ENCODE data around the gene F2RL2.
"Not testable (repeated sequence)": the region's sequence is repeated elsewhere in the genome, so short reads cannot be mapped to it uniquely, and the experiment has no call there.

The F2RL2 gene

DNA sequence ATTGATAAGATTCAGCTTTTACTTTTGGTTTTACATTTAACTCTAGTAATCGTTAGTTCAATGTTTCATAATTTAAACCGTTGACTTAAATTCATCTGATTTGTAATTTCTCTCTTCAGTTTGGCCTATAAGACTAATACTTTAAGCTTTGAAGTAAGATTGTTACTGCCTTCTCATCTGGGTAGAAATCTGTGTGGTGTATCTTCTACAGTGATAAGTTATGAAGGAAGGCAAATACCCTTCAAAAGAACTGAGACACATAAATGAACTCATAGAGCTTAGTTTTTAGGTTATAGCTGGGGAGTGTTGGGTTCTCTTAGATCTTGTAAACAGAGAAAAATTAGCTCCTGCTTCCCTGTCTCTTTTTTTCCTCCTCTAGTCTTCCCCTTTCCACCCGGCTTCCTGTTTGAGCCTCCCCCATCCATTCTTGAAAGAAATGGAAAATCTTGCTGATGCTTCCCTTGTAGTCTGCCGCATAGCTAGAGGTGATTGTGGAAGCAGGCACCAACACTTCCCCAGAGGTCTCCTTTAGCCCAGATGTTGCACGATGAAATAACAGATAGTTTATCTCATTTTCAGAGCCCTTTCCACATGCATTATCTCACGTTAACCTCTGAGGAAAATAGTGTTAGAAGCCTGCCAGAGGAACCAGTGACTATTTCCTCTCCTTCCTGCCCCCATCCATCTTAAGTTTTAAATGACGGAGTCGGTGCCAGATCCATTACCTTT, 2.0 kb upstream of the F2RL2 start:
- FAIRE-seq (no peak), DNase-seq (ENCODE audit: extremely low spot score, insufficient read length, low read depth) (no peak)

GRCh38 chr5:76622076-76622475, 1.1 kb downstream of the F2RL2 start:
- DNase-seq (ENCODE audit: extremely low spot score, insufficient read length, low read depth) (no peak), FAIRE-seq (no peak)

GRCh38 chr5:76620166-76620565, 3.0 kb downstream of the F2RL2 start:
- no peak for FAIRE-seq
- no peak for DNase-seq (ENCODE audit: extremely low spot score, insufficient read length, low read depth)

GRCh38 chr5:76617675-76618074, 5.5 kb downstream of the F2RL2 start:
- DNase-seq (ENCODE audit: extremely low spot score, insufficient read length, low read depth) (no peak), FAIRE-seq (no peak)

GRCh38 chr5:76617229-76617628, 6.0 kb downstream of the F2RL2 start:
- FAIRE-seq (no peak), DNase-seq (ENCODE audit: extremely low spot score, insufficient read length, low read depth) (no peak)

GRCh38 chr5:76616206-76616605, 7.0 kb downstream of the F2RL2 start:
- DNase-seq (ENCODE audit: extremely low spot score, insufficient read length, low read depth) (no peak), FAIRE-seq (no peak)

GRCh38 chr5:76615759-76616158, 7.4 kb downstream of the F2RL2 start:
- FAIRE-seq (no peak), DNase-seq (ENCODE audit: extremely low spot score, insufficient read length, low read depth) (no peak)

- DNase-seq (ENCODE audit: extremely low spot score, insufficient read length, low read depth) (no peak), FAIRE-seq (no peak)
Observed at GRCh38 chr5:76612942-76613341, 10.3 kb downstream of the F2RL2 start.

DNA sequence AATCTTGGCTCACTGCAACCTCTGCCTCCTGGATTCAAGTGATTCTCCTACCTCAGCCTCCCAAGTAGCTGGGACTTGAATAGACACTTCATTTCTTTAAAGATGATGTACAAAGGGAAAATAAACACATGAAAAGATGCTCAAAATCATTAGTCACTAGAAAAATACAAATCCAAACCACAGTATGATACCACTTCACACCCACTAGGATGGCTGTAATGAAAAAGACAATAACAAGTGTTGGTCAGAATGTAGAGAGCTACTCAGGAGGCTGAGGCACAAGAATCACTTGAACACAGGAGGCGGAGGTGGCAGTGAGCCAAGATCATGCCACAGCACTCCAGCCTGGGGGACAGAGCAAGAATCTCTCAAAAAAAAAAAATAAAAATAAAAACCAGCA, 13.0 kb downstream of the F2RL2 start:
- FAIRE-seq (no peak), DNase-seq (ENCODE audit: extremely low spot score, insufficient read length, low read depth) (no peak)

DNA sequence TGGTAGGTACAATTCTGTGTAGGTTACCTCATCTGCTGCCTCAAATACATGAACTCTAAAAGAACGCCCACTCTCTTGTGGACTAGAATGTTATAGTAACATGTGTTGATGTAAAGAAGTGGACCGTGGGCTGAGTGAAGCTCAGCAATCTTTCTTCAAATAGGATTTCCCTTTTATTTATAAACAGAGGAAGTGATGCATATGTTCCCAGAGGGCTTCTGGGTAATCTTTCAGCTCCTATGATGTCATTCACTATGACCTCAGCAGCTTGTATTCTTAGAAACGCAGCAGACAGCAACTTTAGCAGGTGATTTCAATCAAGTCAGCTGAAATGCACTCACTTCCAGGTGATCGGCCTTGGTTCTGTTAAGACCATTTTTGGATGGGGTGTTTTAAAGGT, 14.4 kb downstream of the F2RL2 start:
- no peak for FAIRE-seq
- DNase-seq (ENCODE audit: extremely low spot score, insufficient read length, low read depth) = no peak

DNA sequence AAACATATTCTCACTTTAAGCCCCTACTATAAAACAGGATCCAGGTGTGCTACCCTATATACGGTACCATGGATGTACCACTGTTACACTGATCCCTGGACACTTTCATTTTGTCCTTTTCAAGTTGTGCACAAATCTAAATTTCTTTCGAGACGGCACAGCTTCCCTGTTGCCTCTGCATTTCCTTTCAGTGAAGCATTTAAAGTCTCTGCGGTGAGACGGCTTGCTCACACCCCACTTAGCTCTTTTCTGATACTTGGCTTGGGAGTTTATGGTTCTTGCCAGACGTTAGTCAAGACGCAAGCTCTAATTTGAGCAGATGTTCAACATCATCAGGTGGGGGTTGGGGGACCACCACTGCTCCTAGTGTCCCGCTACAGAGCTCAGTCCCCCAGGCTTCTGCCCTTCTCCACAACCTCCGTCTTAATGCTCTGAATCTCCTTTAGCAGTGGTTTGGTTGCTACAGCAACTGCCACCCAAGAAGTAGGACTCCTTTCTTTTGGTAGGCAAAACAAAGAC, 15.8 kb downstream of the F2RL2 start:
- FAIRE-seq (no peak), DNase-seq (ENCODE audit: extremely low spot score, insufficient read length, low read depth) (no peak)

GRCh38 chr5:76606701-76607100, 16.5 kb downstream of the F2RL2 start:
- FAIRE-seq (no peak), DNase-seq (ENCODE audit: extremely low spot score, insufficient read length, low read depth) (no peak)

DNA sequence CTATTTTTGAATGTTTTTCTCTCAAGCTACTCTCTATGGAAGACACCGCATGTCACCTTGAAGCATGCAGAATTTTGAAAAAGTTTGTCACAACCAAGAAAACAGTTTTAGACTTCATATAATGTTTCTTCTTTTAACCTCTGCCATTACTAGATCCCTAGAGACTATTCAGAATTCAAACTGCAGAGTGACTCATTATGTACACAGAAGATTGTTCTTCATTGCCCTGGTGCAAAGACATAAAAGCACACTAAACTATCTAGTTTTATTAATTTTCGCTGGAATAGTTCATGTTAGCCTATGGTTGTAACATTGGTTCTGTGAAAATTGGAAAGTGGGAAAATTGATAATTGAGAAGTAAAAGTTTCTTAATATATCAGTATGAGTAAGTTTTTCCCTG, 18.4 kb downstream of the F2RL2 start:
- DNase-seq (ENCODE audit: extremely low spot score, insufficient read length, low read depth) (no peak), FAIRE-seq (no peak)

DNA sequence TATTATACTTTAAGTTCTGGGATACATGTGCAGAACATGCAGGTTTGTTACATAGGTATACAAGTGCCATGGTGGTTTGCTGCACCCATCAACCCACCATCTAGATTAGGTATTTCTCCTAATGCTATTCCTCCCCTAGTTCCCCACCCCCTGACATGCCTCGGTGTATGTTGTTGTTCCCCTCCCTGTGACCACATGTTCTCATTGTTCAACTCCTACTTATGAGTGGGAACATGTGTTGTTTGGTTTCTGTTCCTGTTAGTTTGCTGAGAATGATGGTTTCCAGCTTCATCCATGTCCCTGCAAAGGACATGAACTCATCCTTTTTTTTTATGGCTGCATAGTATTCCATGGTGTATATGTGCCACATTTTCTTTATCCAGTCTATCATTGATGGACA, 19.2 kb downstream of the F2RL2 start:
- FAIRE-seq = not testable (repeated sequence)

GRCh38 chr5:76602094-76602726, 21.0 kb downstream of the F2RL2 start:
- DNase-seq (ENCODE audit: extremely low spot score, insufficient read length, low read depth) (no peak), FAIRE-seq (no peak)

More for the DNA sequence above, 19.2 kb downstream of the F2RL2 start:
- not testable (repeated sequence) for DNase-seq (ENCODE audit: extremely low spot score, insufficient read length, low read depth)

DNA sequence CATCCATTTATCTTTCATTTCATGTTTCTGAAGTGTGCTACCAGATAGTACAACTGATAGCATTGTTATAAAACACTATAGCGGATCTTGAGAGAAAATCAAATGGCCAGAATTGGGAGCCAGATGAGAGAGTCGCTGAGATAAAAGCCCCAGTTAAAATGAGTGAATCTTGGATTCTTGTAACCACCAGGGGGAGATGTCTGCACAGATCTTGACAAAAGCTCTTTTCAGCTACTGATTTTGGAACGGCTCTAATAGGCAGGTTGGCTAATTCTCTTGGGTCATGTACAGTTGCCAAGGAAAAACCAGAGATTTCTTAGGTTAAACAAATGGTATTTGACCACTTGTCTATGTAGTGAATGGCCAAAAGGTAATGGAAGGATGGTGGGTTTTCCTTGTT, 21.7 kb downstream of the F2RL2 start:
- peak; percentile 90 for FAIRE-seq

GRCh38 chr5:76600716-76601115, 22.5 kb downstream of the F2RL2 start:
- no peak for FAIRE-seq

More for the DNA sequence above, 21.7 kb downstream of the F2RL2 start:
- peak; percentile 8 for DNase-seq (ENCODE audit: extremely low spot score, insufficient read length, low read depth)

DNA sequence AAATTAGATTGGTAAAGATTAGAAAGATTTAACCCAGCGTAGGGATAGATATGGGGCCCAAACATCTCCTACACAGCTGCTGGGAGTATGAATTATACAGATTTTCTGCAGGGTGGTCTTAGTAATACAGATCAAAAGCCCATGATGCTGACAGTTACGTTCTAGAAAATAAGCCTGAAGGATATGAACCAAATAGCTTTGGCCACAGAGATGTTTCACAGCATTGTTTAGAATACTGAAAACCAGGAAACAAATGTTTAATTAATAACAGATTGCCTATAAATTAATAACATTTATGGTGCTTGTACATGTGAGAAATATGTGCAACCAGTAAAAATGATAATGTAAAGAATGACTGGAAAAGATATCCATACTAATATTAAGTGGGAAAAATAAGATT, 24.7 kb downstream of the F2RL2 start:
- DNase-seq (ENCODE audit: extremely low spot score, insufficient read length, low read depth) (no peak), FAIRE-seq (no peak)

More at GRCh38 chr5:76600716-76601115, 22.5 kb downstream of the F2RL2 start:
- DNase-seq (ENCODE audit: extremely low spot score, insufficient read length, low read depth) = no peak

GRCh38 chr5:76595755-76596481, 27.3 kb downstream of the F2RL2 start:
- FAIRE-seq (no peak), DNase-seq (ENCODE audit: extremely low spot score, insufficient read length, low read depth) (no peak)

DNA sequence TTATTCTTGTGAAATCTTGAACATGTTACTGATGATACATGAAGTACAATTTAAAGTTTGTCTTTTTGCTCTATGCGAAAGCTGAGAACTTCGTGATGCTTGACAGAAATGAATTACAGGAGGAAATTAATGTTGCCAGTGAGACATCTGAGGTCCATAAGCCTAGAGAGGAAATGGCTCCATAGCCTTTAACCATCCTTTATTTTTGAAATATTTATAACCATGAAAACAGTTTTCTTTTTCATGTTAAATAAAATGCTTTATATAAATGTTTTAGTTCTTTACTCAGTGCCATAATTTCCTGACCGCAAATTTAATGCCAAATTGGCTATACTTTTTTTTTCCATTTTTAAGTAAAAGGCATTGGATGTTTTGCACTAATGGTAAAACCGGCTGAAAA, 29.1 kb downstream of the F2RL2 start:
- no peak for DNase-seq (ENCODE audit: extremely low spot score, insufficient read length, low read depth)
- FAIRE-seq = no peak

DNA sequence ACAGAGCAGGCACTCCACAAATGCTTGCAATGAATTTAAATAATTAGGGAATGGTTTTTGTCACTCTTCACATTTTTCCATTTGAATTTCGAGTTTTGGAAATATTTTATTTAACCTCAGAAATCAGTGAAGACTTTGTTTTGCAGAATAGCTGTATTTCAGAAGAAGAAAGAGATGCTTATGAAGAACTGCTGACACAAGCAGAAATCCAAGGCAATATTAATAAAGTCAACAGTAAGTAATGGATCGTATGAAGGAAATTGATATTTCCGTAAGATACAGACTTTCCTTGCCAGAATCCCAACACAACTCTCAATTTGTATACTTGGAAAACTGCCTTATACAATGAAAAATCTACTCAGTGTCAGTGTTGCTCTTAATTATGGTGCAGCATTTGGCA, 30.5 kb downstream of the F2RL2 start:
- DNase-seq (ENCODE audit: extremely low spot score, insufficient read length, low read depth) (no peak), FAIRE-seq (no peak)

All from GM18507 (cell line).